Inflammatory macrophage treated with lipopolysaccharide for 1 hour (primary cell): ENCODE data around the gene C5orf24.
"Not testable (repeated sequence)": the region's sequence is repeated elsewhere in the genome, so short reads cannot be mapped to it uniquely, and the experiment has no call there.

Experiments
- DNase-seq, 2 donors: peaks; one replicate each; pipeline ENCODE4 v3.0.0-alpha.2; 2020 to 2022

Gene C5orf24

DNA sequence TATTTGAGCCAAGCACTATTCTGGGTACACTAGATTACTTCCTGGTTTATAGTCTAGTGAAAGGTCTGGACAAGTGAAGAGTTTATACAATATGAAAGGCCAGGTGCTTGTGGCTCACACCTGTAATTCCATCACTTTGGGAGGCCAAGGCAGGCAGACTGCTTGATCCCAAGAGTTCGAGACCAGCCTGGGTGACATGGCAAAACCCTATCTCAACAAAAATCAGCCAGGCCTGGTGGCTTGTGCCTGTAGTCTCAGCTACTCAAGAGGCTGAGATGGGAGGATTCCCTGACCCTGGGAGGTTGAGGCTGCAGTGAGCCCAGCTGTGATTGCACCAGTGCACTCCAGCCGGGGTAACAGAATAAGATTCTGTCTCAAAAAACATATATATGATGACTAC lies 18.9 kb downstream of the C5orf24 start:
- DNase-seq, result no peak

GRCh38 chr5:134873494-134873893 lies 27.7 kb downstream of the C5orf24 start:
- no peak for DNase-seq

DNA sequence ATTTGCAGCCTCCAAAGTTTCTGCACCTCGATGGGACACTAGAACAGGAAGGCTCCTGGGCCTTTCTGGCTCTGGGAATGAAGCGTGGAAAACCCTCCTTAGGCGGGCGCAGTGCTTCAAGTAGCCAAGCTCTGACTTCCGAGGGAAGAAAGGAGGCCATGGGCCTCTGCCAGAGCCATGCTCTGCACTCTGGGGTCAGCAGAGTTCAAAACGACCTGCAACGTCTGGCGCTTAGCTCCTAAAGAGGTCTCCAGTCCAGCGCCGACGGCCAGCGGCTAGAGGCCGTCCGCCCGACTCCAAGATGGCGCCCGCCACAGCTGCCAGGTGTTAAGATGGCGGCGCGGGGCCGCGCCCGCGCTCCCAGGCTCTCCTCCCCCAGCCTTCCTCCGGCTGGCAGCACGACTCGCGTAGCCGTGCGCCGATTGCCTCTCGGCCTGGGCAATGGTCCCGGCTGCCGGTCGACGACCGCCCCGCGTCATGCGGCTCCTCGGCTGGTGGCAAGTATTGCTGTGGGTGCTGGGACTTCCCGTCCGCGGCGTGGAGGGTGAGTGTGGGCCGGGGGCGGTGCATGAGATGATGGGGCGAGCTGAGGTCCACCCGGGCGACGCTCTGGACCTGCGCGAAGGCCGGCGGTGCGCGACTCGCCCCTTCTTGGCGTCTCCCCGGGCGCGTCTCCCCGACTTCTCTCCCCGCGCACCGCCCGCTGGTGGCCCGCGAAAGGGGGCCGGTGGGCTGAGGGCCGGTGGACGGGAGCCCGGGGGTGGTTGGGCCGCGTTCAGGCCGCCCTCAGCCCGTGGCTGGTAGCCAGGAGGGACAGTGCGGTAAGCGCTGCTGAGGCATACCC lies 28.4 kb downstream of the C5orf24 start, which contains the start of gene TXNDC15:
Gene TXNDC15, plus strand, starts transcription at position 385 of the 844 bp plus-strand sequence. Its CDS starts 57 bp downstream, at position 442.
- peak; percentile 80 to 87 for DNase-seq

GRCh38 chr5:134874831-134875655 lies 29.3 kb downstream of the C5orf24 start:
- peak; percentile 35 to 44 for DNase-seq

- DNase-seq, result no peak
Measured at GRCh38 chr5:134877159-134877558, 31.4 kb downstream of the C5orf24 start.

DNA sequence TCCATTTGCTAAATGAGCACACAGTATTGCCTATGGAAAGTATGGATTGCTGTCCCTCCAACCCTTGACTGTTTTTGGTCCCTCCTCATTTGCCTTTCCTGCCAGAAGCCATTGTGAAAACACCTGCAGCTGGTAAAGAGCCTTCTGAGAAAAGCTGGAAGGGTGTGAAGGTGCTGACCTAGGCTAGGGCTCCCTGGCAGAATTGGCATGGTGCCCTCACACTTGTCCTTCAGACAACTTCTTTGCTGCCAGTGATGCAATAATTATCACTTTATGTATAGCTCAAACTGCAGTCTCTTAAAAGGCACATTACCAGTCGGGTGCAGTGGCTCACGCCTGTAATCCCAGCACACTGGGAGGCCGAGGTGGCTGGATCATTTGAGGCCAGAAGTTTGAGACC lies 32.6 kb downstream of the C5orf24 start:
- no peak for DNase-seq

GRCh38 chr5:134879456-134879855 lies 33.7 kb downstream of the C5orf24 start:
- no peak for DNase-seq

DNA sequence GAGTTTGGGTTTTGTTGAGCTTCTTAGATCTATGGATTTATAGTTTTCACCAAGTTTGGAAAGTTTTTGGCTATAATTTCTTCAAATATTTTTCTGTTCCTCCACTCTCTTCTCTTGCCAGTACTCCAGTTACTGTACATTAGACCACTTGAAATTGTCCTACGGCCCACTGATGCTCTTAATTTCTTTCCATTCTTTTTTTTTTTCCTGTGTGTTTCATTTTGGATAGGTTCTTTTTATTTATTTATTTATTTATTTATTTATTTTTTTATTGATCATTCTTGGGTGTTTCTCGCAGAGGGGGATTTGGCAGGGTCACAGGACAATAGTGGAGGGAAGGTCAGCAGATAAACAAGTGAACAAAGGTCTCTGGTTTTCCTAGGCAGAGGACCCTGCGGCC lies 35.2 kb downstream of the C5orf24 start:
- DNase-seq, result not testable (repeated sequence)

- not testable (repeated sequence) for DNase-seq
Measured at GRCh38 chr5:134881711-134882110, 35.9 kb downstream of the C5orf24 start.

- no peak for DNase-seq
Measured at GRCh38 chr5:134887593-134888159, 41.9 kb downstream of the C5orf24 start.

DNA sequence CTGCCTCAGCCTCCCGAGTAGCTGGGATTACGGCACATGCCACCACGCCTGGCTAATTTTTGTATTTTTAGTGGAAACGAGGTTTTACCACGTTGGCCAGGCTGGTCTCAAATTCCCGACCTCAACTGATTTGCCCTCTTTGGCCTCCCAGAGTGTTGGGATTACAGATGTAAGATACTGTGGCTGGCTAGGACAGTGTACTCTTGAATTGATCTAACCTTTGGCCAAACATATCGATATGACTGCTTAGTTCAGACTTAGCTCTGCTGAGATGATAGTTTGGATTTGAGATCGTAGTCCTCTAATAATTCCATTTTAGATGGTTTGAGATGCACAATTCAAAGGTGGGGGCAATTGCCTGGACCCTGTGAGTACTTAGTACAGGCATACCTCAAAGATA lies 43.6 kb downstream of the C5orf24 start:
- no peak for DNase-seq

- DNase-seq, result no peak
Measured at GRCh38 chr5:134891473-134891872, 45.7 kb downstream of the C5orf24 start.

- no peak for DNase-seq
Measured at GRCh38 chr5:134892282-134892681, 46.5 kb downstream of the C5orf24 start.

DNA sequence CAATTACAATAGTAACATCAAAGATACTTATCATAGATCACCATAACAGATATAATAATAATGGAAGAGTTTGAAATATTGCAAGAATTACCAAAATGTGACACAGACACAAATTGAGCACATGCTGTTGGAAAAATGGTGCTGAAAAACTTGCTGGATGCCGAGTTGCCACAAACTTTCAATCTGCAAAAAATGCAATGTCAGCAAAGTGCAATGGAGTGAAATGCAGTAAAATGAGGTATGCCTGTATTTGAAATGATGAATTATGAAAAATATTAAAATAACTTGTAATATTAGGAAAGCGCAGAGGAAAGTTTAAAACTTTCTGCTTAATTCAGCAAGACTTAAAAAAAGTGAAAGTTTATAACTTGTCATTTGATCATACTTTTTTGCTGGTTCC lies 47.2 kb downstream of the C5orf24 start:
- DNase-seq, result no peak

GRCh38 chr5:134893748-134894505 lies 48.2 kb downstream of the C5orf24 start:
- DNase-seq, result no peak

DNA sequence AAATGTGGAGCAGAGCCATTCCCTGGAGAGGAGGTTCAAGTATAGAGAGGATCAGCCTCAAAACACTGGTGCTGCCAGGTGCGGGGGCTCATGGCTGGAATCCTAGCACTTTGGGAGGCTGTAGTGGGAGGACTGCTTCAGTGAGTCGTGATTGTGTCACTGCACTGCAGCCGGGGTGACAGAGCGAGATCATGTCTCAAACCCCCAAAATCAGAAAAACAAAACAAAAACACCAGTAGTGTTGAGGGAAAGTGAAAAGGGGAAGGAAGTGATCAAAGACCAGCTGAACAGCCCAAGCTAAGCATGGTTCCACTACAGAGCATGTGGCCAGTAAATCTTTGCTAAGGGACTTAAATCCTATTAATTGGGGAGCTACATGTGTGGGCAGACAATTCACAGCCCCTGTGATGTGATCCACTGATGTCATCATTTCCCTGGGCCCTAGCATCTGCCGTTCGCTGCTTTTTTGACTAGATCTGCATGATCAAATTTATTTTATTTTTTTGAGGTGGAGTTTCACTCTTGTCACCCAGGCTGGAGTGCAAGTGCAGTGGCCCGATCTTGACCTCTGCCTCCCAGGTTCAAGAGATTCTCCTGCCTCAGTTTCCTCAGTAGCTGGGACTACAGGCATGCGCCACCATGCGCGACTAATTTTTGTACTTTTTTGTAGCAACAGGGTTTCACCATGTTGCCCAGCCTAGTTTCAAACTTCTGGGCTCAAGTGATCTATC lies 56.5 kb downstream of the C5orf24 start:
- DNase-seq, result peak; percentile 49 to 64

DNA sequence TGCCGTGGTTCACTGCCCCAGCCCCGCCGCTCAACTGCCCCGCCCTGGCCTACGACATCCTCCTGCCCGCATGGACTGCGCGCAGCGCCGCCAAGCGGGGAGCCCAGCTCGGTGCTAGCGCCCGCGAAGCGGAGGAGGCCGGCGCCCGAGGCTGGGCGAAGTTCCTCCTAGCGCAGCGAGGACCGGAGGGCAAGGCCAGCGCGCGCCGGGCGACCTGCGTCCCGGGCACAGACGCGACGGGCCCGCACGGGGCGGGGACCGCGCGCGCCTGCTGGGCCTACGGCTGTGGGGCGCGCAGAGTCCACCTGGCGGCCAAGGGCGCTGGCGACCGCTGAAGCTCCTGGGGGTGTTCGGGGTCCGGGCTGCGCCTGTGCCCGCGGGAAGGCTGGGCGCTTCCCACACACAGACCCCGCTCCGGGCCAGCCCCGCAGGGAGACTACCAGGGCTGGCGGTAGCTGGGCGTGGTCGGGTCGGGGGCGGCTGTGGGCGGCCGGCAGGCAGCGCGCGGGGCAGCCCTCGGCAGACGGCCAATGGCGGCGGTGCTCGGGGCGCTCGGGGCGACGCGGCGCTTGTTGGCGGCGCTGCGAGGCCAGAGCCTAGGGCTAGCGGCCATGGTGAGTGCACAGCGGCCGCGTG lies 59.0 kb downstream of the C5orf24 start, which contains the start of gene PCBD2:
Gene PCBD2, plus strand, starts transcription at position 522 of the 636 bp plus-strand sequence. Its CDS starts 9 bp downstream, at position 531.
- DNase-seq, result peak; percentile 93 to 95

DNA sequence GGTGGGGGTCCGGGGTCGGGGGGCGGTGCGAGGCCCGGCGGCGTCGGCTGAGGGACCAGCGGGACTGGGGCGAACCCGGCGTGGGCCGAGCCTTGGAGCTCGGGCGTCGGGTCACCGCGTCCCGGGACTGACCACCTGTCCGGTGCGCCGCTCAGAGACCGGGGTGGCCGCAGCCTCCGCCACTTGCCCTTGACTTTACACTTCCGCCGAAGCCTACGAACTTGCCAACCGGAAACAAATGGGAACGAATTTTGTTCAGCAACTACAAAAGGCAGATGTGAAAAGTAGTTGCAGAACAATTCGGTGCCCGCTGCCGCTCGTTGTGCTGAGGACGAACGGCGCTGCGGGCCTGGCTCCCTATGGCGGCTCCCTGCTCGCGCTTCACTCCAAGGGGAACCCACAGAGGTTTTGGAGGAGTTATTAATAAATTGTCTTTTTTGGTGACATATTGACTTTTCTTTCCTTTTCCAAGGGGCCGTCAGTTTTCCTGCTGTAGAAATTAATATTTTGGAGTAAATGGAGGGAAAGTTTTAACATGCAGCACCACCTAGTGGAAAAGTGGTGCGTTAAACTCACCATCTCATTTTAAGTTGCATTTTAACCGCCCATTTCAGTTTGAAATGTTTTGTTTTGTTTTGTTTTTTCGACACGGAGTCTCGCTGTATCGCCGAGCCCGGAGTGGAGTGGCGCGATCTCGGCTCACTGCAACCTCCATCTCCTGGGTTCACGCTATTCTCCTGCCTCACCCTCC lies 59.7 kb downstream of the C5orf24 start:
- DNase-seq, result peak; percentile 41 to 73

DNA sequence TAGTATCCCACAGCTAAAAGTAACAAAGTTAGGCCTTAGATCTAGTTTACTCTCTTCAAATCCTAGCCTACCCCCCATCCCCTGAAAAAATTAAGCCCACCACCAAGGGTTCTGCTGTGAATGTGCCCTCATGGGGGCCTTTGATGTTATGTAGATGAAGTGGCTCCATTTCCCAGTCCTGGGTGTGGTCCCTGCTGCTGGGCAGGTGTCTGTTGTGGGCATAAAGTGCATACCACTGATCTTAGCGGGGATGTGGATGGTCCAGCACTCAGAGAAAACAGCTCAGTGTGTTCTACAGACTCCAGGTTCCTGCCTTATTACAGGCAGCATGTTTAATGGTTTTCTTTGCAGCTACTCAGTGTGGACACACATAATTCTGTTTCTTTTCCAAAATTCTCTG lies 61.0 kb downstream of the C5orf24 start:
- DNase-seq, result no peak
